ENCODE measurements around the gene MXRA8.

DNA sequence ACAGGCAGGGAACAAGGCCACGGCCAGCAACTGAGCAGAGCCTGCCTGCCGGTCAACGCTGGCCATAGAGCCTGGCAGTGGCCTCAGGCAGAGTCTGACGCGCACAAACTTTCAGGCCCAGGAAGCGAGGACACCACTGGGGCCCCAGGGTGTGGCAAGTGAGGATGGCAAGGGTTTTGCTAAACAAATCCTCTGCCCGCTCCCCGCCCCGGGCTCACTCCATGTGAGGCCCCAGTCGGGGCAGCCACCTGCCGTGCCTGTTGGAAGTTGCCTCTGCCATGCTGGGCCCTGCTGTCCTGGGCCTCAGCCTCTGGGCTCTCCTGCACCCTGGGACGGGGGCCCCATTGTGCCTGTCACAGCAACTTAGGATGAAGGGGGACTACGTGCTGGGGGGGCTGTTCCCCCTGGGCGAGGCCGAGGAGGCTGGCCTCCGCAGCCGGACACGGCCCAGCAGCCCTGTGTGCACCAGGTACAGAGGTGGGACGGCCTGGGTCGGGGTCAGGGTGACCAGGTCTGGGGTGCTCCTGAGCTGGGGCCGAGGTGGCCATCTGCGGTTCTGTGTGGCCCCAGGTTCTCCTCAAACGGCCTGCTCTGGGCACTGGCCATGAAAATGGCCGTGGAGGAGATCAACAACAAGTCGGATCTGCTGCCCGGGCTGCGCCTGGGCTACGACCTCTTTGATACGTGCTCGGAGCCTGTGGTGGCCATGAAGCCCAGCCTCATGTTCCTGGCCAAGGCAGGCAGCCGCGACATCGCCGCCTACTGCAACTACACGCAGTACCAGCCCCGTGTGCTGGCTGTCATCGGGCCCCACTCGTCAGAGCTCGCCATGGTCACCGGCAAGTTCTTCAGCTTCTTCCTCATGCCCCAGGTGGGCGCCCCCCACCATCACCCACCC is 27.0 kb downstream of the MXRA8 start, which contains the start of gene TAS1R3:
- TF ChIP-seq BHLHE40 (IDR thresholded peaks at IDR 0.05; ENCODE audit: borderline replicate concordance) (no peak), ARNT (IDR thresholded peaks at IDR 0.05) (no peak), SP1 (IDR thresholded peaks at IDR 0.05) (no peak), HDGF (IDR thresholded peaks at IDR 0.05; ENCODE audit: borderline replicate concordance) (no peak), ELF4 (IDR thresholded peaks at IDR 0.05) (no peak), FOXM1 (IDR thresholded peaks at IDR 0.05; ENCODE audit: borderline replicate concordance) (no peak)

All from HEK293T (cell line).